A673 (cell line): ENCODE measurements around the gene NDUFB1. TPM values are rescaled to one million over a fixed set of nuclear protein-coding genes. Genes with fewer than 3 reads are reported as not detected.

Source experiments
- Bru-seq: library from RNA; stranded (reverse); fragments of 400-500 nt; gene quantifications from one replicate; lab custom pipeline; 2021; lab: Mats Ljungman, UMichigan
- BruChase-seq, 2 experiments: library from RNA; stranded (reverse); fragments of 400-500 nt; gene quantifications; one replicate each; lab custom pipeline; 2021; lab: Mats Ljungman, UMichigan
- BruUV-seq: library from RNA; stranded (reverse); fragments of 400-500 nt; replicated peaks from 2 replicates; lab custom pipeline; 2021; lab: Mats Ljungman, UMichigan
- CTCF ChIA-PET: fragments of 300-600 bp; sonication (Branson Sonifier 250); formaldehyde crosslinking; loops from one replicate; lab custom pipeline; 2022; ENCODE audit warnings: antibody characterized with exemption; lab: Charles Lee
- POLR2A ChIA-PET: fragments of 300-600 bp; sonication (Branson Sonifier 250); formaldehyde crosslinking; loops from one replicate; lab custom pipeline; 2022; ENCODE audit warnings: antibody characterized with exemption; ENCODE audit not compliant: low non-redundant PET; lab: Charles Lee
- DNase-seq: peaks from one replicate; pipeline ENCODE4 v3.0.0-alpha.2; 2015; ENCODE audit warnings: low spot score
- H3K27ac ChIP-seq: fragments of 200-600 bp; sonication (generic); 2 replicates; pipeline ENCODE4 v1.5.1; 2016; ENCODE audit warnings: mixed run types, low read depth, mild to moderate bottlenecking, mixed read lengths, antibody characterized with exemption, low read length; ENCODE audit not compliant: poor library complexity, severe bottlenecking
- H3K27me3 ChIP-seq: fragments of 200-600 bp; sonication (generic); replicated peaks from 2 replicates; pipeline ENCODE4 v1.6.1; 2017; ENCODE audit warnings: mixed run types, low read depth, mild to moderate bottlenecking, mixed read lengths, antibody characterized with exemption, low read length; ENCODE audit not compliant: insufficient read depth, poor library complexity
- H3K36me3 ChIP-seq: fragments of 200-600 bp; sonication (generic); 2 replicates; pipeline ENCODE4 v1.6.1; 2016; ENCODE audit warnings: mixed run types, mild to moderate bottlenecking, mixed read lengths, antibody characterized with exemption, low read length; ENCODE audit not compliant: insufficient read depth, poor library complexity, severe bottlenecking
- H3K4me1 ChIP-seq: fragments of 200-600 bp; sonication (generic); 2 replicates; pipeline ENCODE4 v1.6.1; 2017; ENCODE audit warnings: mixed run types, mild to moderate bottlenecking, mixed read lengths, antibody characterized with exemption, low read length; ENCODE audit not compliant: insufficient read depth, poor library complexity, severe bottlenecking
- H3K4me3 ChIP-seq: fragments of 200-600 bp; sonication (generic); 2 replicates; pipeline ENCODE4 v1.5.1; 2016; ENCODE audit warnings: low read depth, mixed run types, mild to moderate bottlenecking, mixed read lengths, low read length; ENCODE audit not compliant: poor library complexity, severe bottlenecking
- H3K9me3 ChIP-seq: fragments of 200-600 bp; sonication (generic); 2 replicates; pipeline ENCODE4 v1.6.1; 2016; ENCODE audit warnings: mixed run types, low read depth, mild to moderate bottlenecking, mixed read lengths, antibody characterized with exemption, low read length; ENCODE audit not compliant: poor library complexity, severe bottlenecking
- EZH2 ChIP-seq: fragments of 200-600 bp; sonication (generic); IDR thresholded peaks from 2 replicates; pipeline ENCODE4 v1.6.1; 2017; ENCODE audit warnings: borderline replicate concordance, low read depth, mild to moderate bottlenecking, mixed read lengths, antibody characterized with exemption, low read length; ENCODE audit not compliant: poor library complexity, severe bottlenecking
- intact Hi-C: fragments of 100-400 bp; cut with micrococcal nuclease; formaldehyde crosslinking; loops from one replicate; pipeline ENCODE4 v1.10.0; 2022; ENCODE audit not compliant: unreplicated experiment
- long read RNA-seq: library from polyadenylated mRNA; stranded (forward); transcript quantifications from one replicate; pipeline ENCODE4 v2.0.0, GENCODE V29; 2022
- total RNA-seq: library from RNA; stranded (reverse); gene quantifications from 2 replicates; pipeline ENCODE4 v1.2.3, GENCODE V29; 2021
- TF ChIP-seq, protein P1 (sequence below): fragments of 300-800, 200-600 bp; sonication (generic); conservative IDR thresholded peaks from 2 replicates; pipeline ENCODE4 v1.5.1; 2017; ENCODE audit warnings: low read depth, mild to moderate bottlenecking, antibody characterized with exemption, low read length, moderate library complexity, mixed read lengths

NDUFB1 gene
- 140 and 154 TPM in 2 replicates for total RNA-seq
- percentile 82 among the genes with signal in this experiment for Bru-seq, nascent RNA
- percentile 69 among the genes with signal in this experiment for BruChase-seq, experiment 1, labeled RNA remaining after a 2-hour chase
- percentile 68 among the genes with signal in this experiment for BruChase-seq, experiment 2, labeled RNA remaining after a 6-hour chase
- long read RNA-seq, transcript NDUFB1-201 (3 exons, 528 nt): major isoform, 155 of 160 reads
- long read RNA-seq, partial matches to known transcripts: 0 of 160 reads
- long read RNA-seq, other reads (novel, unspliced or antisense): 2 of 160 reads

DNA sequence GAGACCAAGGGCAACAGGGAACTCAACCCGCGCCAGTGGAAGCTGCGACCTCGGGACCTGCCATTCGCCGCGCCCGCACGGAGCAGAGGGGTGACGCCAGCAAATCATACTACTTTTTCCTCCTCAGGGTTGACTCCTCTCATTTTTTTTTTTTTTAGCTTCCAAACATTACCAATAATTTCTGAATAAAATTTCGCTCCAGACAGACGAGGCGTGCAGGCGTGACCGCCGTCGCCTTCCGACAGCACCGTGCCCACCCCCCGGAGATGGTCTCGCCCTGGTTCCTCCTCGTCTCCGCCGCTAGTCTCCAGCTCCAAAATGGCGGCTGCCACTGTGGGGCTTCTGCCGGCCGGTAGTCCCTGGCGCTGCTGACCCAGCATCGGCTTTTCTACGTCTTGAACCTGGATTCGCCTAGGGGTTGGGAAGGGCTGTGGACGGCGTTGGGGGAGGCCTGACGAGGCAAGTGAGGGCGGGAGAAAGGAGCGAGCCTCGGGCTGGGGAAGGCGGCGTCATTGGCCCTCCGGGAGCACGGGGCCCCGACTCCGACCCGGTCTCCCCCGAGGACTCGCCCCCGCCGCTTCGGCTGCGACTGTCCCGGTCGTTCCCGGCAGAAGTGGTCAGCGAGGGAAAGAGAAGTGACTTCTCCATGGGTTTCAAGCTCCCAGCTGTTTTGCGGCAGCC, at the start of gene NDUFB1, which contains the start of gene CPSF2:
NDUFB1 (minus strand) TSS at position 37 of the 681 bp plus-strand sequence. CDS start 4,069 bp downstream, outside the sequence.
CPSF2 (plus strand) TSS at position 300 of the 681 bp plus-strand sequence. CDS start 9,016 bp downstream, outside the sequence.
- no peaks in the 10 kb centered on the region for H3K27me3 ChIP-seq
- H3K27ac ChIP-seq: peak within 1 kb of the TSS; percentile 99
- no peaks in the 10 kb centered on the region for H3K9me3 ChIP-seq
- DNase-seq: peak; percentile 87
- TSS peak; percentile 51 for BruUV-seq
- ChIA-PET POLR2A (interaction anchor here (0.6 to 1.0 kb wide), 2 partner anchors 14 to 612 kb away, joined by 3 to 5 read pairs; partner anchors contain the start of gene PPP4R3A), CTCF (interaction anchor here (2.1 kb wide), 1 partner anchor 15 kb away, joined by 19 read pairs; the partner anchor contains the start of gene ATXN3)
- peak within 1 kb of the TSS; percentile 90 for H3K4me3 ChIP-seq
- intact Hi-C loops: no loop called here
- H3K4me1 ChIP-seq: peaks cover 8% of the 10 kb centered on the region
- no peak for TF ChIP-seq EZH2
- TF ChIP-seq, protein P1, sequence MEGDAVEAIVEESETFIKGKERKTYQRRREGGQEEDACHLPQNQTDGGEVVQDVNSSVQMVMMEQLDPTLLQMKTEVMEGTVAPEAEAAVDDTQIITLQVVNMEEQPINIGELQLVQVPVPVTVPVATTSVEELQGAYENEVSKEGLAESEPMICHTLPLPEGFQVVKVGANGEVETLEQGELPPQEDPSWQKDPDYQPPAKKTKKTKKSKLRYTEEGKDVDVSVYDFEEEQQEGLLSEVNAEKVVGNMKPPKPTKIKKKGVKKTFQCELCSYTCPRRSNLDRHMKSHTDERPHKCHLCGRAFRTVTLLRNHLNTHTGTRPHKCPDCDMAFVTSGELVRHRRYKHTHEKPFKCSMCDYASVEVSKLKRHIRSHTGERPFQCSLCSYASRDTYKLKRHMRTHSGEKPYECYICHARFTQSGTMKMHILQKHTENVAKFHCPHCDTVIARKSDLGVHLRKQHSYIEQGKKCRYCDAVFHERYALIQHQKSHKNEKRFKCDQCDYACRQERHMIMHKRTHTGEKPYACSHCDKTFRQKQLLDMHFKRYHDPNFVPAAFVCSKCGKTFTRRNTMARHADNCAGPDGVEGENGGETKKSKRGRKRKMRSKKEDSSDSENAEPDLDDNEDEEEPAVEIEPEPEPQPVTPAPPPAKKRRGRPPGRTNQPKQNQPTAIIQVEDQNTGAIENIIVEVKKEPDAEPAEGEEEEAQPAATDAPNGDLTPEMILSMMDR: no peak
- peaks cover 33% of the 10 kb centered on the region for H3K36me3 ChIP-seq

DNA sequence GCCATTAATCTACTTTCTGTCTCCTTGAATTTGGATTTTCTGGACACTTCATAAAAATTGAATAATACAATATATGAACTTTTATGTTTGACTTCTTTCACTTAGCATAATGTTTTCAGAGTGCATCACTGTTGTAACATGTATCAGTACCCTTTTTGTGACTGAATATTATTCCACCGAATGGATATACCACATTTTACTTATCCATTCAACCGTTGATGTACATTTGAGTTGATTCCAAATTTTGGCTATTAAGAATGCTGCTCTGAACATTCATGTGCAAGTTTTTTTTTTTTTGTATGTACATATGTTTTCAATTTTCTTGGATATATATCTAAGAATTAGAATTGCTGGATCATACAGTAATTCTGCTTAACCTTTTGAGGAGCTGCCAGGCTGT, 43.5 kb upstream of the NDUFB1 start:
- H3K36me3 ChIP-seq: peaks cover 64% of the 10 kb centered on the region
- H3K4me1 ChIP-seq: no peaks in the 10 kb centered on the region
- no peak overlapping the region for H3K4me3 ChIP-seq
- ChIA-PET POLR2A (no interaction called here), CTCF (no interaction called here)
- H3K9me3 ChIP-seq: no peaks in the 10 kb centered on the region
- no peaks in the 10 kb centered on the region for H3K27me3 ChIP-seq
- intact Hi-C loops: no loop called here
- no peak overlapping the region for H3K27ac ChIP-seq
- DNase-seq: no peak
- no TSS peak for BruUV-seq
- TF ChIP-seq, protein P1: no peak
- TF ChIP-seq EZH2: no peak

DNA sequence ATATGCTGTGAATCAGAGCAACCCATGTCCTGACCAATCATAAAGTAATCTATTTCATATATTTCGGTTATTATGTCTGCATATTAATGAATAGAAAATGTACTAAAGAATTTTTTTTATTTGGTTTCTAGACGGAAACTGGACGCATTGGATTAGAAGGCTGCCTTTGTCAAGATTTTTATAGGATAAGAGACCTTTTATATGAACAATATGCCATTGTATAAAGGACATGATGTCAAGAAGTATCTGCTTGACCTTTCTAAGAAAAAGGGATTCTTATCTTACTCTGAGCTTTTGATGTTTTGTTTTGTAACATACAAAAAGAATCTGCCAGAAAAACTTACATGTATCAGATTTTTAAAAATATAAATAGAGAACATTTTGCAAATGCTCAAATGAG, 40.0 kb upstream of the NDUFB1 start:
- ChIA-PET POLR2A (no interaction called here), CTCF (no interaction called here)
- Histone ChIP-seq H3K4me3 (no peak overlapping the region), H3K4me1 (no peaks in the 10 kb centered on the region), H3K27me3 (no peaks in the 10 kb centered on the region), H3K36me3 (peaks cover 93% of the 10 kb centered on the region), H3K9me3 (no peaks in the 10 kb centered on the region), H3K27ac (no peak overlapping the region)
- intact Hi-C loops: no loop called here
- no peak for DNase-seq
- BruUV-seq: no TSS peak
- TF ChIP-seq EZH2: no peak
- TF ChIP-seq, protein P1: no peak
